ENCODE results near the gene ACER3.

ACER3 gene

GRCh38 chr11:77051511-77051910 is 190.8 kb downstream of the ACER3 start:
- peaks cover 12% of the 10 kb centered on the region for H3K9me3 Mint-ChIP-seq
- H3K27me3 Mint-ChIP-seq (ENCODE audit: low read depth) = peaks cover 5% of the 10 kb centered on the region
- no peaks in the 10 kb centered on the region for H3K4me1 Mint-ChIP-seq
- no peak overlapping the region for H3K27ac Mint-ChIP-seq
- no peak overlapping the region for H3K4me3 Mint-ChIP-seq
- TF ChIP-seq CTCF (IDR thresholded peaks at IDR 0.05; ENCODE audit: unreplicated experiment in 3 of 3) = no peak
- H3K36me3 Mint-ChIP-seq (ENCODE audit: low read depth) = no peaks in the 10 kb centered on the region

- peak overlapping the region in 2 of 3 experiments; percentile 35 to 77 for H3K27ac Mint-ChIP-seq
- H3K36me3 Mint-ChIP-seq (ENCODE audit: low read depth) = no peaks in the 10 kb centered on the region
- no peaks in the 10 kb centered on the region for H3K27me3 Mint-ChIP-seq (ENCODE audit: low read depth)
- peaks cover 12% of the 10 kb centered on the region for H3K9me3 Mint-ChIP-seq
- no peak overlapping the region for H3K4me3 Mint-ChIP-seq
- no peaks in the 10 kb centered on the region for H3K4me1 Mint-ChIP-seq
- TF ChIP-seq CTCF (IDR thresholded peaks at IDR 0.05; ENCODE audit: unreplicated experiment in 3 of 3) = no peak
Observed at GRCh38 chr11:77052518-77052917, 191.8 kb downstream of the ACER3 start.

GRCh38 chr11:77053217-77054015 is 192.7 kb downstream of the ACER3 start:
- TF ChIP-seq CTCF (IDR thresholded peaks at IDR 0.05; ENCODE audit: unreplicated experiment in 3 of 3) = no peak
- Mint-ChIP-seq H3K9me3 (peaks cover 12% of the 10 kb centered on the region), H3K36me3 (ENCODE audit: low read depth) (no peaks in the 10 kb centered on the region), H3K27me3 (ENCODE audit: low read depth) (no peaks in the 10 kb centered on the region), H3K27ac (no peak overlapping the region), H3K4me3 (no peak overlapping the region), H3K4me1 (no peaks in the 10 kb centered on the region)

GRCh38 chr11:77054084-77054483 is 193.4 kb downstream of the ACER3 start:
- peaks cover 12% of the 10 kb centered on the region for H3K9me3 Mint-ChIP-seq
- H3K27ac Mint-ChIP-seq = no peak overlapping the region
- H3K4me3 Mint-ChIP-seq = no peak overlapping the region
- H3K36me3 Mint-ChIP-seq (ENCODE audit: low read depth) = no peaks in the 10 kb centered on the region
- no peaks in the 10 kb centered on the region for H3K4me1 Mint-ChIP-seq
- no peaks in the 10 kb centered on the region for H3K27me3 Mint-ChIP-seq (ENCODE audit: low read depth)
- no peak for TF ChIP-seq CTCF (IDR thresholded peaks at IDR 0.05; ENCODE audit: unreplicated experiment in 3 of 3)

GRCh38 chr11:77055101-77055561 is 194.4 kb downstream of the ACER3 start:
- no peaks in the 10 kb centered on the region for H3K27me3 Mint-ChIP-seq (ENCODE audit: low read depth)
- no peak overlapping the region for H3K4me3 Mint-ChIP-seq
- no peak for TF ChIP-seq CTCF (IDR thresholded peaks at IDR 0.05; ENCODE audit: unreplicated experiment in 3 of 3)
- H3K27ac Mint-ChIP-seq = no peak overlapping the region
- peaks cover 12% of the 10 kb centered on the region for H3K9me3 Mint-ChIP-seq
- H3K4me1 Mint-ChIP-seq = no peaks in the 10 kb centered on the region
- H3K36me3 Mint-ChIP-seq (ENCODE audit: low read depth) = no peaks in the 10 kb centered on the region

- H3K36me3 Mint-ChIP-seq (ENCODE audit: low read depth) = no peaks in the 10 kb centered on the region
- H3K9me3 Mint-ChIP-seq = peaks cover 12% of the 10 kb centered on the region
- H3K4me1 Mint-ChIP-seq = no peaks in the 10 kb centered on the region
- no peak for TF ChIP-seq CTCF (IDR thresholded peaks at IDR 0.05; ENCODE audit: unreplicated experiment in 3 of 3)
- no peak overlapping the region for H3K4me3 Mint-ChIP-seq
- H3K27me3 Mint-ChIP-seq (ENCODE audit: low read depth) = no peaks in the 10 kb centered on the region
- H3K27ac Mint-ChIP-seq = no peak overlapping the region
Observed at GRCh38 chr11:77055913-77056312, 195.2 kb downstream of the ACER3 start.

Measured in nephron (organoid).